HG03442 (cell line): Measurements from ENCODE around the gene PDK2.

Experiments
- ATAC-seq: cut with Tn5 transposase; IDR thresholded peaks from one replicate; pipeline ENCODE4 v1.9.1; 2021; ENCODE audit warnings: mild to moderate bottlenecking, moderate library complexity; ENCODE audit not compliant: unreplicated experiment

Gene PDK2

GRCh38 chr17:50078430-50078829 is 16.7 kb upstream of the PDK2 start:
- ATAC-seq: no peak

- ATAC-seq: no peak
Observed at GRCh38 chr17:50079334-50080095, 15.6 kb upstream of the PDK2 start.

- no peak for ATAC-seq
Observed at GRCh38 chr17:50080096-50080480, 15.1 kb upstream of the PDK2 start.

GRCh38 chr17:50080827-50081226 is 14.3 kb upstream of the PDK2 start:
- no peak for ATAC-seq

- ATAC-seq: no peak
Observed at GRCh38 chr17:50081757-50082156, 13.4 kb upstream of the PDK2 start.

GRCh38 chr17:50087246-50087911 is 7.8 kb upstream of the PDK2 start:
- ATAC-seq: peak; percentile 50

DNA sequence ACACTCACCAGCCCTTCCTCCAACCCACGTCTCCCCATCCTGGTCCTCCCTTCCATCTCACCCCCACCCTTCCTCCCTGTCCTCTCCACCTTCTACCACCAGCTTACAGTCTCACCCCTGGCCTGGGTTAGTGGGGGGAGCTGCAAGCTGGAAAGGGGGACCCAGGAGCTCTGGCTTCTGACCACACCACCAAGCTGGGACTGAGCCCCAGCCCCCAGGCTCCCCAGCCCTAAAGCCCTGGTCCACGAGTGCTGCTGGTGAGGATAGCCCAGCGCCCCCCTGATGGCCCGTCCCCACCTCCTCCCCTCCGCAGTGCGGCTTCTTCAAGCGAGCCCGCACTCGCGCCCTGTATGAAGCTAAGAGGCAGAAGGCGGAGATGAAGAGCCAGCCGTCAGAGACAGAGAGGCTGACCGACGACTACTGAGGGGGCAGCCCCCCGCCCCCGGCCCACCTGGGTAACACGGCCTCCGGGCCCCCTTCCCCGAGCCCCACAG is 7.2 kb upstream of the PDK2 start:
- no peak for ATAC-seq

GRCh38 chr17:50088952-50089825 is 6.0 kb upstream of the PDK2 start:
- no peak for ATAC-seq

GRCh38 chr17:50090071-50090470 is 5.1 kb upstream of the PDK2 start:
- no peak for ATAC-seq

- no peak for ATAC-seq
Observed at GRCh38 chr17:50090971-50091917, 3.9 kb upstream of the PDK2 start.

DNA sequence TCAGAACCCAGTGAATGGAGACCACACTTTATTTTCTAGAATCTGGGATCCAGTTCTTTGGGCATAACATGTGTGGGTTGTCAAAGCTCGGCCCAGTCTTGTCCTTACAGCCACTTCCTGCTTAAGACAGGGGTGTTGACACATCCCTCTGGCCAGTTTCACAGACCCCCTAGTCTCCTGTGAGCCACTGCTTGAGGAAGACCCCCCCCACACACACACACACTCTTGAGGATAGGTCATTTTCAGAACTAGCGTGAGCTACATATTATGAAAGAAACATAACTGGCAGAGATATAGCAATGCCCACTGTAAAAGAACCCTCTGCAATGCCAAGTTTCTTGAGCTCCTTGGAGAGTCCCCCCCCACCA is 3.2 kb upstream of the PDK2 start:
- no peak for ATAC-seq

GRCh38 chr17:50093246-50093645 is 1.9 kb upstream of the PDK2 start:
- no peak for ATAC-seq

DNA sequence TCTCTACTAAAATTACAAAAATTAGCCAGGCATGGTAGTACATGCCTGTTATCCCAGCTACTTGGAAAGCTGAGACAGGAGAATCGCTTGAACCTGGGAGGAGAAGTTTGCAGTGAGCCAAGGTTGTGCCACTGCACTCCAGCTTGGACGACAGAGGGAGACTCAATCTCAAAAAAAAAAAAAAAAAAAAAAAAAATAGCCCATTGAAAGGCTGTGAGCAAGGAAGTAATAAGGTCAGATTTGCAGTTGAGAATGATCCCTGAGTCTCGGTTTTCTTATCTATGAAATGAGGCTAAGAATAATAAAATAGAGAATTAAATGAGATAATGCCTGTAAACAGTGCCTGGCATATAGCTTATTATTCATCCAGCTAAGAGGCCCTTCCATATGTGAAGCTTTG is 1.3 kb upstream of the PDK2 start:
- no peak for ATAC-seq

DNA sequence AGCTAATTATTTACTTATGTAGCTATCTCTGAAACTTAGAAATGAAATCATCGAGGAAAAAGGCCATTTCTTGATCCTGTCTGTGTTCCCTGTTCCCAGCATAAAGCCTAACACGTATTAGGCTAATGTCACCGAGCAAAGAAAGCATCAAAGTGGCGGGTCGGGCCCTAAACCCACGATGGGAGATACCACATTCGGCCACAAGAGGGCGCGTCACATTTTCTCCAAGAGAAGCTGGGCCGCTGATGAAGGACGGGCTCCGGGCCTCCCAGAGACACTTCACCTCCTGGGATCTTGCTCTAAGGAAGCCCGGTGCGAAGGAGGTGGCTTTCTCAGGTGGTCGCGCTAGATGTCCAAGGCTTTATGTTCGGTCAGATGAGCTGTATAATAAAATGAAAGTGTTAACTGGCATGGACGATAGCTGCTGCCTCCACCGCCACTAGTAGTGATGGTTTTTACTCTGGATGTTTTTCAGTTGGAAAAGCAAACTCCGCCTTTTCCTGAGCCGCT is 853 bp upstream of the PDK2 start:
- peak; percentile 40 for ATAC-seq

- ATAC-seq: no peak
Observed at GRCh38 chr17:50095626-50096037, 481 bp downstream of the PDK2 start.

DNA sequence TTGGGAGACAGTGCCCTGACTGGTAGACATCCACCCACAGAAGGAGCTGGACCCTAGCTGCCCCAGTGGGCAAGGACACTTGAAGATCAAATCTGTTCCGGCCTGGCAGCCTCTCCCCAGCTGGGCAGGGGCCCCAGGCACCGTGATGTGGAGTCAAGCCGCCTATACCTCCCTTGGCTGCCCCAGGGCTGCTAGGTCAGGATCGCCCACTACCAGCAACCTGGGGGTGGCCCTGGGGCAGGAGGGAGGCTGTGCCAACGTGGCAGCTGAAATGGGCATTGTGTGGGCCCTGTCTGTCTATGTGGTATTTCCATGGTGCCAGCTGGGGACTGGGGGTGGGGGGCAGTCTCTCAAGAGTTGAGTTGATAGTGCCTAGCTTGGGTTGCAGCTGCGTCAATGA is 941 bp downstream of the PDK2 start:
- ATAC-seq: no peak

GRCh38 chr17:50096758-50097157 is 1.6 kb downstream of the PDK2 start:
- no peak for ATAC-seq

DNA sequence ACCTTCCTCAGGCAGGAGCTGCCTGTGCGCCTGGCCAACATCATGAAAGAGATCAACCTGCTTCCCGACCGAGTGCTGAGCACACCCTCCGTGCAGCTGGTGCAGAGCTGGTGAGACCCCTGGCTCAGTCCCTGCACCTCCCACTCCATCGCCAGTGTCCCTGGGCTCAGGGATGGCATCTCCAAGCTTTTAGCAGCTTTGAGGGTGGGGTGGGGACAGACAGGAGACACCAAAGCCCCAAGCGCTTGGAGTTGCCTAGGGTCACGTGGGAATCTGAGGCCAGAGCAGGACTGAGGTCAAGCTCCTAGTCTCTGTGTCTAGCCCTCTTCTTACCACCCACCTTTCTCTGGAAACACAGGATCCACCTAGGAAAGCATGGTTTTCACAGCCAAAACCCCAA is 2.3 kb downstream of the PDK2 start:
- ATAC-seq: no peak

GRCh38 chr17:50097926-50098325 is 2.8 kb downstream of the PDK2 start:
- no peak for ATAC-seq

GRCh38 chr17:50098583-50098982 is 3.4 kb downstream of the PDK2 start:
- ATAC-seq: no peak
